ENCODE results near the gene SLC24A3. TPM values are rescaled to one million over a fixed set of nuclear protein-coding genes. Genes with fewer than 3 reads are reported as not detected.

The SLC24A3 gene
- total RNA-seq, 6 experiments from 2014 or later: not detected

GRCh38 chr20:19761326-19761725, 548.9 kb downstream of the SLC24A3 start:
- Mint-ChIP-seq H3K27me3 (ENCODE audit: insufficient read depth) (no peaks in the 10 kb centered on the region), H3K9me3 (no peaks in the 10 kb centered on the region), H3K4me1 (ENCODE audit: low read depth) (peaks cover 58% of the 10 kb centered on the region), H3K27ac (no peak overlapping the region), H3K4me3 (no peak overlapping the region), H3K36me3 (ENCODE audit: low read depth) (peaks cover 9% of the 10 kb centered on the region)
- no peak for DNase-seq
- no peak for TF ChIP-seq CTCF (IDR thresholded peaks at IDR 0.05)

GRCh38 chr20:19761841-19762240, 549.4 kb downstream of the SLC24A3 start:
- H3K36me3 Mint-ChIP-seq (ENCODE audit: low read depth): peaks cover 9% of the 10 kb centered on the region
- no peak overlapping the region for H3K27ac Mint-ChIP-seq
- H3K27me3 Mint-ChIP-seq (ENCODE audit: insufficient read depth): no peaks in the 10 kb centered on the region
- no peak overlapping the region for H3K4me3 Mint-ChIP-seq
- H3K4me1 Mint-ChIP-seq (ENCODE audit: low read depth): peaks cover 53% of the 10 kb centered on the region
- H3K9me3 Mint-ChIP-seq: no peaks in the 10 kb centered on the region
- TF ChIP-seq CTCF (IDR thresholded peaks at IDR 0.05): no peak
- DNase-seq: no peak

- TF ChIP-seq CTCF (IDR thresholded peaks at IDR 0.05): no peak
- Mint-ChIP-seq H3K4me3 (no peak overlapping the region), H3K4me1 (ENCODE audit: low read depth) (peaks cover 49% of the 10 kb centered on the region), H3K27me3 (ENCODE audit: insufficient read depth) (no peaks in the 10 kb centered on the region; the same call in 1 of the 2 replicates), H3K27ac (no peak overlapping the region), H3K36me3 (ENCODE audit: low read depth) (peaks cover 9% of the 10 kb centered on the region), H3K9me3 (no peaks in the 10 kb centered on the region)
- DNase-seq: no peak
Measured at GRCh38 chr20:19764207-19764606, 551.8 kb downstream of the SLC24A3 start.

DNA sequence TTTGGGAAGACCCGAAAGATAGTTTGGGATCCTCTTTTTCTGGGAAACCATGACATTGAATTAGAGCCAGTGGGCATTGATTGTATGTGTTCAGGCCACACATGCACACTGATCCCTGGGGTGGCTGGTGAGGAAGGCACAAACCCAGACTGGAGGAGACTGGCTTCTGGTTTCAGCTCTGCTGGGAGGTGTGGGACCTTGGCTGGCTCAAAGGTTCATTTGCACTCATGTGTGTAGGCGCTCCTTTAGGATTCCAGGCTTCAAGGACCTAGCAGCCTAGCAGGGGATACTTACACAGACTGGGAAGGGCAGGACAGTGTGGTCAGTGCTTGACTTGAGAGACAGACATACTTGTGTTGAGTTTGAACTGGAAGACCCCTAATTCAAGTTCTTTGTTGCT, 552.8 kb downstream of the SLC24A3 start:
- Mint-ChIP-seq H3K36me3 (ENCODE audit: low read depth) (peaks cover 9% of the 10 kb centered on the region), H3K4me1 (ENCODE audit: low read depth) (peaks cover 38% of the 10 kb centered on the region), H3K4me3 (no peak overlapping the region), H3K9me3 (no peaks in the 10 kb centered on the region), H3K27ac (no peak overlapping the region), H3K27me3 (ENCODE audit: insufficient read depth) (no peaks in the 10 kb centered on the region; the same call in 1 of the 2 replicates)
- TF ChIP-seq CTCF (IDR thresholded peaks at IDR 0.05): no peak
- DNase-seq: no peak

DNA sequence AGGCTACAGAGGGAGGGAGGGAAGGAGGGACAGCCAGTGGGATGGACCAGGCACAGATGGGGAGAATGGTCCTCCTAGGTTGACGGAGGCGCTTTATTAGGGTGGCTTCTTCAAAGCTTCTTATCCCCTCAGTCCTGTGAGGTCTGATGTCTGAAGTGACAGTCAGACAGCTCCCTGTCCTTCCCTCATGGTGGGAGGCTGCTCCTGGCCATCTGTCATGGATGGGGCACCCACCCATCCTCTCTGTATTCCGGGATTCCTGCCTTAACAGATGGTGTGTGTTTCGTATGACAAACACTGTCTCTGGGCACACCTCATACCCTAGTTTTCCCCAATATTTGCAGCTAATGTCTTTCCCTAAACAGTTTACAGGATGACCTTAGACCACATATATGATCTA, 553.5 kb downstream of the SLC24A3 start:
- no peaks in the 10 kb centered on the region; the same call in 1 of the 2 replicates for H3K27me3 Mint-ChIP-seq (ENCODE audit: insufficient read depth)
- H3K27ac Mint-ChIP-seq: no peak overlapping the region
- no peak for DNase-seq
- H3K4me3 Mint-ChIP-seq: no peak overlapping the region
- TF ChIP-seq CTCF (IDR thresholded peaks at IDR 0.05): no peak
- H3K36me3 Mint-ChIP-seq (ENCODE audit: low read depth): peaks cover 9% of the 10 kb centered on the region
- H3K9me3 Mint-ChIP-seq: no peaks in the 10 kb centered on the region
- peaks cover 32% of the 10 kb centered on the region for H3K4me1 Mint-ChIP-seq (ENCODE audit: low read depth)

DNA sequence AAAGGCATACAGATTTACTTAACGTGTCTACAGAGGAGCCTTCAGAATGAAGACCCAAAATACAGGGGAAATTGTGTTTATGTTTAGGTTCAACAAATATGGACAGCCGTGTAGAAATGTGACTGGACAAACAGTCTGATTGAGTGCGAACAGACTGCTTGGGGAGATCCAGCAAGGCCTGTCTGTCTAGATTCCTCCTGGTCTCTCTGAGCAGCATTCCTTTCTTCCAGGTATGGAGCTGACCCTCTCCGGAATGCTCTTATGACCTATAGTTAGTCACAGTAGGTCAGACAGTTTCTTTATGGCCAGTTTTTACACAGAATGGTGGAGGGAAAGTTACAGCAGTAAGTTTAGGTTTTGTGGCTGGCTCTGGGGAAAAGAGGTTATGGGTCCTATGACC, 554.6 kb downstream of the SLC24A3 start:
- H3K36me3 Mint-ChIP-seq (ENCODE audit: low read depth): peaks cover 10% of the 10 kb centered on the region
- no peaks in the 10 kb centered on the region for H3K9me3 Mint-ChIP-seq
- H3K4me3 Mint-ChIP-seq: no peak overlapping the region
- no peak overlapping the region for H3K27ac Mint-ChIP-seq
- H3K27me3 Mint-ChIP-seq (ENCODE audit: insufficient read depth): no peaks in the 10 kb centered on the region; the same call in 1 of the 2 replicates
- no peak for TF ChIP-seq CTCF (IDR thresholded peaks at IDR 0.05)
- no peak for DNase-seq
- H3K4me1 Mint-ChIP-seq (ENCODE audit: low read depth): peaks cover 24% of the 10 kb centered on the region
